GM19328 (cell line): ENCODE measurements around the gene IRS2.

Experiments
- ATAC-seq: cut with Tn5 transposase; IDR thresholded peaks from one replicate; pipeline ENCODE4 v1.9.1; 2021; ENCODE audit warnings: mild to moderate bottlenecking, moderate library complexity; ENCODE audit not compliant: unreplicated experiment

Gene IRS2

DNA sequence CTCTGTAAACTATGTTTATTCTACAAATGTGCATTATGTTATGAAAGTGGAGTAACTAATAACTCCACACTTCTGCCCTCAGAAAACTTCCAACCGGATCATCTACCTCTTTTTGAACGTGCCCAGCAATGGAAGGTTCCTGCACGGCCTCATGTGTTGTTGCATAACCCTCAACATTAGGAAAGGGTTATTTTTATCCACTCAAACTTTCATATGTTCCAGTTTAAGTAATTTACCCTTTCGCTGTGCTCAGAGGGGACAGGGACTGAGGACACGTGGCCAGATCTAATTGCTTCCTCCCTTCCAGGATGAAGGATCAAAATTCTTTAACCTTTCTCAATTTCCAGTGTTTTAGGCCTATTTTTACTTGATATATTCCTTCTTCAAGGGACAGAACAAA, 29.6 kb downstream of the IRS2 start:
- no peak for ATAC-seq

DNA sequence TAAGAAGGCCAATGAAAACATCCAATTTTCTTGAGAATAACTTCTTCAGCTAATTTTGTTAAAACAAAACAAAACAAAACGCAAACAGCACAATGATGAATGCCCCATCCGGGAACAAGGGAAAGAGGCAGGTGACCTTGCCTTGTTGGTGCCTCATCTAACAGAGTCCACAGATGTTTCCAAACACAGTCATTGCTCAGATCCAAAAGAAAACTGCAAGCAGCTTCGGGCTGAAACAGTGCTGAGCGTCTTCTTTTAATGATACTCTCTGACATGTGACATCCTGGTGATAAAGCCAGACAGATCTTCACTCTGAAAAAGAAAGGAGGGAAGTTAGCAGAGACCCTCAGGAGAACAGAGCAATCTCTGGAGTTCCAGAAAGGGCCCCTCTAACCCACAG, 30.4 kb downstream of the IRS2 start:
- no peak for ATAC-seq

DNA sequence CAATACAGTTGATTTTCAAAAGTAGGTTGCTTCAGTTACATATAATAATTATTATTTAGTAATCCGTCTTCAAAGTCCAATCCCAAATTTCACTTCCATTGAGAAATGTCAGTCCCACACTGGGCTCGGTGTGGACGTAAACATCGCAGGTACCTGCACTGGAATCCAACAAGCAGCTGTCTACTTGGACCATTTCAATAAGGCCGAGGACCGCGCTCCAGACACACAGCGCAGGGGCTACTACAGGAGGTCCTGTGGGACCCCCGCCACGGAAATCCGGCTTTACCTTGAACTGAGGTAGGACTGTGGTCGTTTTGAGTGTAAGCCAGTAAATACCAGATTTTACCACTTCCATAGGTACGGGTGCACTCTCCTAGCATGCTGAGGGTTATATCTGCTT, 30.8 kb downstream of the IRS2 start:
- ATAC-seq = no peak

DNA sequence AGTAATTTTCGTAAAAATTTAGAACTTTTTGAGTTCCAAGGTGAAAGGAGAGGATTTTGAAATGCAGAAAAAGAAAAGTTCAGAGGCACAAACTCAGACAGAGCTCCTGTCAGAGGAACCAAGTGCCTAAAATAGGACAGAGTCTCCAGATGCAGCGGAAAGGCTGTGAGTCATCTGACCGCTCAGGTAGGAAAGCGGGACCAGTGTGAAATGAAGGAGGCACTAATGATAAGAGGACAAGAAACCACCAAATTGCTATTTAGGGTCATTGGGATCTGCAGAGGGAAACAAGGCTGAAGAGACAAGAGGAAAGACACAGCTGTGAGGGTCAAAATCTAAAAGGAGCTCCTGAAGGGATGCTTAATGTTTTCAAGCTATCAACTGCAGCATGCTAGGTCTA, 34.9 kb downstream of the IRS2 start:
- no peak for ATAC-seq

DNA sequence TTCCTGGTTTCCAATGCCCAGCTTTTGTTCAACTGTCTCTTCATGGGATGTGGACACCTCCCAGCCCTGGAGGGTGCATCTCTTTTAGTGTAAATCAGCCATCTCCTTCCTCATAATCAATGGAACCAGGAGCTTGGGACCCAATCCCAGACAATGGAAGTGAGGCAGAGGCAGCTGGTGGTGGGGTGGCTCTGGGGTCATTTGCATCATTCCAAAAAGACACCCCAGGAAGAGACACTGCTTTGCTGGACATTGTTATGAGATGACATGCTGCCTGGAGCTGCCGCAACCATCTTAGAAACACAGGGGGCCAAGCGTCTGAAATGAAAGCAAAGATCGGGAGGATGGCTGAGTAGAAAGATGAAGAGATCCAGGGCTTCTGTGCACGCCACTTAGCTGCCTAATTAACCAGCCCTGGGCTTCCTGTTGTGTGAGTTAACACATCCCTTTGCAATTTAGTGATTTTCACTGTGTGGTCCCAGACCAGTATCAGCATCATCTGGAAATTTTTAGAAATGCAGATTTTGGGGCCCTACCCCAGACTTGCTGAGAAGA, 36.1 kb downstream of the IRS2 start:
- no peak for ATAC-seq

DNA sequence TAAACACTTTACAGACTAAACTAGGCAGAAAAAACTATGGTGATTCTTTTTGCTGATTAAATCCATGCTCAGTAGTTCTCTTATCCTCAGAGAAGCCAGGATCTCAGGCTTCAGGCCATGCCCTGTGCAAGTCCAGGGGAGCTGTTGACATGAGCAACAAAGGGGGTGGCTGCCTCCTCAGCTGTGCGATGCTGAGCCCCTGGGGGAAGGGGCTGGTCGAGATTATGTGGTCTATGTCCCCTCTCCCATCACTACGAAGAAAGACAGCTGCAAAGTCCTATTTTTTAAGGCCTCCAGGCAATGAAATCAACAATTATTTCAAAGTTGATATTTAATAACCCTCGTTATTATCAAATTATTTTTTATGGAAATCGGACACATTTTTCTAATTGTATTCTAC, 37.0 kb downstream of the IRS2 start:
- no peak for ATAC-seq

DNA sequence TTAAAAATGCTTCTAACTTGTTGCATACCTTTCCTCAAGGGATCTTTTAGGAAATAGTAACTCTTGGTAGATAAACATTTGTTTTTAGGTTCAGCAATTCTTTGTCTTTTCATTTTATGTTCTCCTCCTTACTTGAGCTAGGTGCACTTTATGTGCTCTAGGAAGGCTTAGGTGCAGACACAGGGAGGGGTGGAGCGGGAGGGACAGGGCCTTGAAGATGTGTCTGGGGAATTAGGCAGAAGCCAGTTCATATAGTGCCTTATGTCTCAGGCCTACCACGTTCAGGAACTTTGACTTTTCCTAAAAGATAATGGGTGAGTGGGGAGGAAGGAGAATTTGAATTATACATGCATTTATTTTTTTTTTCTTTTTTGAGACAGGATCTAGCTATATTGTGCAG, 37.7 kb downstream of the IRS2 start:
- ATAC-seq = no peak

DNA sequence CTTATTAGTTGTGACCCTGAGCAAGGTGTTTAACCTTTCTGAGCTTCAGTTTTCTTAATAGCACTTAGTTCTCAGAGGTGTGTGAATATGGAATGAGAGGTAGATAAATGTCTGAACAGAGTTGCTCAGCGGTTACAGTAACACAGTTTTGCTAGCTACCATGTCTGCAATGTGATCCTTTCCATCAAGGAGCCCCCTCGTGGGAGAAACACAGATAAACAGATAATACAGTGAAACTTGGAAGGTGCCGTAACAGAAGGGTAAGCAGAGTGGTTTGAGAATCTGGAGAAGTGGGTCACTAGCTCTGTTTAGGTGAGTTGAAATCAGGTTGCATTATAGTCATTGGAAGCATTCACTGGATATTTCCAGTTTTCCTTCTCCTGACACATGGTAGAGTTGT, 38.9 kb downstream of the IRS2 start:
- ATAC-seq = no peak

DNA sequence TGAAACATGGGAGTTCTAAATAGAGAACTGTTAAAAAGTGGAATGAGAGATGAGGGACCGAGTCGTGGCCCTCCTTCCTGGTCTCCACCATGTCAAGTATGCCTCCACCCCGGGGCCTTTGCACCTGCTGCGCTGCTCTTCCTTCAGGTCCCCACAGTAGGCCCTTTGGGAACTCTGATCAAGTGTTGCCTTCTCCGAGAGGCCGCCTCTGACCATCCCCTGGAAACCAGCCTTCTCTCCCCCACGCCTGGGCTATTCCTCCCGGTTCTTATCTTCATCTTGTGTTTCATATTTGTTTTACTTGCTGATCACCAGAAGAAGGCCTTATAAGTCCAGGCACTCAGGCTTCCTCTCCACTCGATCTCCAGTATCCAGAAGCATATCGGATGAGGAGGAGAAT, 40.0 kb downstream of the IRS2 start:
- no peak for ATAC-seq

DNA sequence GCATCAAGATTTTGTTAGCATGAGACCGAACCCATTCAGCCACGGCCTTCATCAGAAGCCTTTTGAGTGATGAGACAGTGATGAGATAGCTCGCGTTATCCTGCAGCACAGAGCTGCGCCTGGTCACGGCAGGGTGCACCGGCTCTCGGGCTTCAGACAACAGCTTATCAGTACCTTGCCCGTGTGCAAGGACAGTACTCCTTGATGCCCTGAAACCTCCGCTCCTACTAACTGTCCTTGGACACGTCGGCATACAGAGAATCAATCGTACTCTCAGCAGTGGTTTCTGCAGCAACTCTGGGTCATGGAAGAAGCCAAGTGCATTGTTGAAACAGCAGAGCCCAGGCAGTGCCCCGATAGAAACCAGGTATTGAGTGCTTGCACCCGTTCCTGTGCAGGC, 40.7 kb downstream of the IRS2 start:
- no peak for ATAC-seq

DNA sequence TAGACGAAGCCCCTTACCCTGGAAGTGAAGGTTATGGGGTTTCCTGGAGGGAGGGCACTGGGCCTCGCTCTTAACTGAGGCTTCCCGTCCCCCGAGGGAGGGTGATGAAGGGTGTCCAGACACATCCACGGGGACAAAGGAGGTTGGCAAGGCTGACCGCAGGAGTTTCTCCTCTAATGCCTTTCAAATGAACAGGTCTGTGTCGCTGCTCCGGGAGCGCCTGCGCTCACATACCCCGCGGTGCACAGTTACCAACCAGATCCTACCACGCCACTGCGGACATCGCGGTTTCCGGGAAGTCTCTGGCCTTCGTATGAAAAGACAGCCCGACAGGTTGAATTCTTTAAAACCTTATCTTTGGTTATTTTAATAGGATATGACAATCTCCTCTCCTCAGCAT, 41.3 kb downstream of the IRS2 start:
- ATAC-seq = no peak

DNA sequence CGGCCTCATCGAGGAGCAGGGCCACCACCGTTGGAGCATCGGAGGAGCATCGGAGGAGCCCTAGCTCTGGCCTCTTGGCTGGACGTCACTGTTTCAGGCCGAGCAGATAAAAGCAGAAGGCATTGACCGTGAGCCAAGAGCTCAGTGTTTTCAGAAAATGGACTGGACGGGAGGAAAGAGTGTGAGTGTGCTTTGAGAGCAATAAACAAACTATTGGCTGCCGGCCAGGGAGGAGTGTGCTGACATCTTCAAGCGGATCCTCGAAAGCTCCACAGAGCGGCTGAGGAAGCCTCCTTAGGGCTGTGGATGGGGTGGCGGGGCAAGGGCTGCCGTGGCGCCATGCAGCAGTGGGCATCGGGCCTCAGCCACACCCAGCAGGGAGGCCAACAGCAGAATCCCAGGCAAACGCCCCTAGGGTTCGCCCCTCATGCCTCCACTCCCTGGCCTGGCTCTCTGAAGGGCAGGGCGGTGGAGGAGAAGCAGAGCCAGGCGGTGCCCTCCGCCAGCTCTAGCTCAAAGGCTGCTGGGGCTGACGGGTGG, 41.8 kb downstream of the IRS2 start:
- no peak for ATAC-seq

DNA sequence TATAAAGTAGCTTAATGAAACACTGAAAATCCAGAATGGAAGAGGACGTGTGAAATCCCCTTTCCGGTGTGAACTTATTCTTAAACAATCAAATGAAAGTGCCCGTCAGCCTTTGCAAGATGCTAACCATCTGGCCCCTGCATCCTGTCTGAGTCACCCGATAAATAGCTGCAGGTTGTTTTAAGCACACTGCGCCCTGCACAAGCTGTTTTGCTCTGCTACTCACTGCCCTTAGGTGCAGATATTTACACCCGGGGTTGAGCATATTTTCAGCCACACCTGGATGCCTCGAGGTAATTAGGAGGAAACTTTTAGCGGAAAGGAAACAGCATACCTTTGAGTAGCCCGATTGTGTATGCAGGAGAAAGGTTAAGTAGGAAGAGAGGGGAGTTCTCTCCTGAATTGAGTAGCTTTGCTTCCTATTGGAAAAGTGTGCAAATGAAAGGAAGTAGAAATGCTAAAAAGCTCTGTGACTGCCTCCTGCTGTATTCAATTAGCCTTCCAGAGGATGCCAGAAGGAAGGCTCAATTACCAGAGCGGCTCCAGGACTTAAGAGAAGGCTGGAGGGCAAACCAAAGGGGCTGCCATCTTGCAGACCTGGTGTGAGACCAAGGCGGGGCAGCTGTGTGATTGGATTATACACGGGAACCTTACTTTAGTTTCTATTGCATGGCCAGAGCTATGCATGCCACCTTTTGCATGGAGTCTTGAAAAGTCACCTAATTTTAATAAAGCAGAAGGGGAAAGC, 42.5 kb downstream of the IRS2 start:
- ATAC-seq = no peak

DNA sequence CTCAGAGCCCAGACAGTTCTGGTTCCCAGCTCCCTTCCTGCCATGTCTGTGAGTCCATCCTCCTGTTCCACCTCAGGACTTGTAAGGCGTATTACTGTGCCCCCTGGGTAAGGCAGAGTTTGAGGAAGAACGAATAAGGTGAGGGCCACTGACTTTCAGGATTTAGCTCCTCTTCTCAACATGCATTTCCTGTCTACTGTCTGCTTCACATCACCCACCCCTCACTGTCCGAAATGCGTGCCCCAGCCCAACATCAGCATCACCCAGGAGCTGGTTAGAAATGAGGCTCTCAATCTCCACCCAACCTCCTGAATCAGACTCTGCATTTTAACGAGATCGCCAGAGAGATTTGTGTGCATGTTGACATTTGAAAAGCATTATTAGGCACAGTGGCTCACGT, 44.4 kb downstream of the IRS2 start:
- ATAC-seq = no peak

DNA sequence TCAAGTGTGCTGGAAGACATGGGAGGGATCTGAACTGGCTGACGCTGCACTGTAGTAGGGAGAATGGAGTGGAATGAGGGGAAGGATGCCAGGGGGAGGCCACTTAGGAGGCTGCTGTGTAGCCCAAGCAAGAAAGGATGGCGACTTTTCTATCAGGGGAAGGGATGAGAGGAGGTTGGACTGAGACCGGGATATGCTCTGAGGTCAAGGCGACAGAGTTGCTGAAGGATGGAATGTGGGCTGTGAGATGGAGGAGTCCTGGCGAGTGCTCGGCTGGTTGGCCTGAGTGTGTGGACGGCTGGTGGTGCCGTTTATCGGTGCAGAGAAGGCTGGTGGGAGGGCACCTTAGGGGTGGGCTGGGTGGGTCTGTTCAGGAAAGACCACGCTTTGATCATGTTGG, 45.7 kb downstream of the IRS2 start:
- no peak for ATAC-seq

DNA sequence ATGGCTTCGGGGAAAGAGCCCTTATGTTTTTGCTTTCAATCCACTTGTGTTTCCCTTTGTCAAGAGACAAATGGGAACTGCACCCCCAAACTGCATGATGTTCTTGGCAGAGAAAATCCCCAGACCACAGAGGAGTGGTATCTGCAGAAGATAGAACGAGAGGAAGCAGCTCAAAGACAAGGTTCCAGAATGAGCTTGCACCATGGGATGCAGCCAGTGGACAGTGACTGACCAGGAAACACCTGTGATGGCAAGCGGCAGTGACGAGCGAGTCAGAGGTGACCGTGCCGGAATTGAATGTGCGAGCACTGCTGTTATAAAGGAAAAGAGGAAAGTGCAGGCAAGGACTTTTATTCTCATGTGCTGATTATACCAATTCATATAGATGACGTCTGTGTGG, 46.3 kb downstream of the IRS2 start:
- no peak for ATAC-seq

DNA sequence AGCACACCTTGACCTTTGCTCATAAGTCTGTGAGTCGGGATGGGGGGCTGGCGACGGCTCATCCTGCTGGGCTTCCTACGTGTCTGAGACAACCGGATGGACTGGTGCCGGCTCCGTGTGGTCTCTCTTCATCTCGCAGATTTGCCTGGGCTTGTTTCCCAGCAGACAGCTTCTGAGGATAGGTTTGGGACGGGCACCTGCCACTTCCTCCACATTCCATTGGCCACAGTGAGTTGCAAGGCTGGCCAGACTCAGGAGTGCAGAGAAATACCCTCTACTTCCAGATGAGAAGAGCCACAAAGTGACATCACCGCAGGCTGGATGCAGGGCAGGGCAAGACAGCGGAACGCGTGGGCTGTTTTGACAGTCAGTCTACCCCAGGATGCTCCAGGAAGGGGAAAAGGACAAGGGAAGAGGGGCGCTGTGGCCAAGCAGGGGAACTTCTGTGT, 48.1 kb downstream of the IRS2 start:
- ATAC-seq = no peak

DNA sequence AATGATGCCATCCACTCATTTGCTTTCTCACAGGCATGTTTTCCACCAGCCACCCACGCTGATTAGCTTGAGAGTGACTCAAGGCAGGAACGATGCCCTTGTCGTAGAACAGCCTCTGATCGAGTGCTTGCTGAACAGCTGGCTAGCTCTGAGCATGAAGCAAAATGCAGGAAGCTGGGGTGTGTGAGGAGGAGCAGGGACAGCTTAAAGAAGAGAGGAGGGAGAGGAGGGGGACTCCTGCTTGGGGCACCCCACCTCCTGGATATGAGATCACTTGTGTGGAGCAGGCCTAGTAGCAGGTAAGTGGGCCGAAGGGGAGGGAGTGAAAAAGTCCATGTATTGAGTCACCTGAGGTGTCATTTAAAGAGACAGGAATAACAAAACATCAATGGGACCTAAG, 48.8 kb downstream of the IRS2 start:
- ATAC-seq = no peak

DNA sequence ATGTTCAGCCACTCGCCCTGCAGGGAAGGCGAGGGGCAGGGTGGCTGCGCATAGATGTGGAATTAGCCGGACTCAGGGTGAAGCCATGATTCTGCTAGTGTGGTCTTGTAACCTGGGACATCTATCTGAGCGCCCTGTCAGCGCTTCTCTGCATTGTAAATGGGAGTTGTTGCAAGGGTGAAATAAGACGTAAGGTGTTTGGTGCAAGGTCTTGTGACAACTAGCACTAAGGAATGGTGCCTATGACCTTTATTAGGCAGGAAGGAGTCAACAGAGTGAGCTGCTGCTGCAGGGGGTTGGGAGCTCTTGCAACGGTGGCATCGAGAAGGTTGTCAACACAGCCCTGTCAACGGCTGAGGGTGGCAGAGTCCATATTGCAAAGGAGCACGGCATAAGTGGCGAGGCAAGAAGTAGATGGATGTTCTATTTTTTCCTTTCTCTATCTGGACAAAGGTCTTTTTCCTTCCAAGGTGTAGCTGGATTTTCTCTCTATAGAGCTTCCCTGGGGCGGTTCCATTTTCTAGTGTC, 49.3 kb downstream of the IRS2 start:
- no peak for ATAC-seq

DNA sequence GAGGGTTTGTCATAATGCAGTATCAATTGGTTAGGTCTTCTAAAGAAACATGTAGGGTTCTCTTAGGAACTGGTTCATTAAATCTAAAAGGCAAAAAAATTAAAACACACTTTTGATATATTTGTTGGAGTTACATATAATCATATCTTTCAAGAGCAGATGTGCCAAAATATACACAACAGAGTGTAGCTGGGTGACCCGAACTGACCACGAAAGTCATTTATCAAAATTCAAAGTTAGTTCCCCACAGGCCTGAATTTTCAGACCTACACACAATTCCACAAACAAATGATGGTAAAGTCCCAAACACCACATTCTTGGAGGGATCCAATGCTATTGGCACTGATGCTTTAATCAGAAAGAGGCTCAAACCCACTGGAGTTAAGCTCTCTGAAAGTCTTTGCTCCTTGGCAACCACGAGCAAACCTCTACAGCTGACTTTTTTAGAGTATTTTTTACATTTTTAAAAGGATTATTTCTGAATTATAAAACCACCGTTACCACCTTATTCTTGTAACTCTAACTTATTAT, 50.9 kb downstream of the IRS2 start:
- ATAC-seq = no peak

DNA sequence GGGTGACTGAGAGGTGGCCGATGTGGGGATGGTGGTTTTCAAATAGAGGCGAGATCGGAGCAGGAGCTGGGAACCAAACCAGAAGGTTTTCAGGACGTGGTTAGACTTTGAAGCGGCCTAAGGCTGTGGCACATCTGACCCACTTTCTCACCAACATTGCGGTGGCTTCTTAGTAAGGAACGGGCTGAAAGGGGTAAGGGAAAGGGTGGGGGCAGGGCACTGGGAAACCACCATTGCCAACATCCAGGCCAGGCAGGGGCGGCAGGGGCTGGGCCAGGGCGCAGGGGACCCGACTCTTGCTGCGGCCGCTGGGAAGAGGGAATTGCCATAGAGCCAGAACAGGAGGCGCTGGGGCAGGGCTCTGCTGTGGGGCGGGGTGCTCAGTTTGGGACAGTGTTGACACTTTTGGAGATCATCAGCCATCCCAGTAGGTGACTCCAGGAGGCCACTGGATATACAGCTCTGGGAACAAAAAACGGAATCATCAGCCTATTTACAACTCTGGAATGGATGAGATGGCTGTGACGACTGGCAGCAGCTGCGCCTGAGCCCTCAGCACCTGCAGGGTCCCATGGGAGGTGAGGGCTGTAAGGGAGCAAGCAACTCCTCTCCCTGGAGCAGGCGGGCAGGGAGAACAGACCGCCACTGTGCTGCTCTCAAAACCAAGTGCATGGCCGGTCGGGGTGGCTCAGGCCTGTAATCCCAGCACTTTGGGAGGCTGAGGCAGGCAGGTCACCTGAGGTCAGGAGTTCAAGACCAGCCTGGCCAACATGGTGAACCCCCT, 52.2 kb downstream of the IRS2 start:
- no peak for ATAC-seq
